G401 (cell line): ENCODE data around the gene C3orf22. TPM values are rescaled to one million over a fixed set of nuclear protein-coding genes. Genes with fewer than 3 reads are reported as not detected.

Experiments
- DNase-seq: peaks from one replicate; pipeline ENCODE4 v3.0.0-alpha.2; 2015; ENCODE audit warnings: low spot score
- in situ Hi-C: cut with HindIII; loops from 2 replicates; pipeline ENCODE4 v1.10.0; 2016; ENCODE audit warnings: low sequenced_read_pairs, mixed read lengths
- total RNA-seq: library from RNA; depleted of rRNA; stranded (reverse); fragments of >200 nt; shearing (Covaris generic); gene quantifications from 2 replicates; pipeline ENCODE4 v1.2.3, GENCODE V29; 2014; rRNA removed

The C3orf22 gene
- total RNA-seq, 1 experiment from 2014 or later = not detected

- no peak for DNase-seq
- in situ Hi-C loops = no loop called here
Measured at GRCh38 chr3:126501054-126501453, 57.7 kb downstream of the C3orf22 start.

GRCh38 chr3:126500016-126500415, 58.7 kb downstream of the C3orf22 start:
- DNase-seq = no peak
- in situ Hi-C loops = no loop called here

Other genes starting within 250 kb of the C3orf22 start
- 5.9 and 8.7 TPM in 2 replicates for gene KLF15, start 201.5 kb downstream of the C3orf22 start, total RNA-seq
- not detected in 2 replicates for gene CFAP100, start 164.0 kb downstream of the C3orf22 start, total RNA-seq
- 11.4 and 18.9 TPM in 2 replicates for gene ZXDC, start 83.0 kb downstream of the C3orf22 start, total RNA-seq
- not detected in 2 replicates for gene UROC1, start 41.2 kb downstream of the C3orf22 start, total RNA-seq
- 0.49 and 2.0 TPM in 2 replicates for gene CHST13, start 34.8 kb downstream of the C3orf22 start, total RNA-seq
- 13.2 and 21.5 TPM in 2 replicates for gene TXNRD3, start 96.2 kb upstream of the C3orf22 start, total RNA-seq
- gene CHCHD6, start 145.3 kb upstream of the C3orf22 start, total RNA-seq = 32.3 and 36.2 TPM in 2 replicates